Breast epithelium (tissue), 4 donors: Measurements from ENCODE around the gene SLC35F3. TPM values are rescaled to one million over a fixed set of nuclear protein-coding genes. Genes with fewer than 3 reads are reported as not detected.
"Not testable (repeated sequence)": the region's sequence is repeated elsewhere in the genome, so short reads cannot be mapped to it uniquely, and the experiment has no call there.

ENCODE experiments used
- DNase-seq, 2 donors: peaks; one replicate each; pipeline ENCODE4 v3.0.0-alpha.2; 2019; ENCODE audit warnings: low spot score in 2 of 2
- H3K27ac ChIP-seq, 2 donors: fragments of 200-600 bp; sonication (generic) in 1 of 2; one replicate each; pipeline ENCODE4 v1.5.1; 2016 to 2019; ENCODE audit warnings: mild to moderate bottlenecking in 1 of 2
- H3K27me3 ChIP-seq, 2 donors: fragments of 200-600 bp; sonication (generic) in 1 of 2; one replicate each; pipeline versions ENCODE4 v1.5.1 to v1.6.0; 2017 to 2019; ENCODE audit warnings: control low read depth in 1 of 2, mild to moderate bottlenecking in 1 of 2
- H3K36me3 ChIP-seq: fragments of 200-600 bp; one replicate; pipeline ENCODE4 v1.5.1; 2019
- H3K4me1 ChIP-seq, 2 donors: fragments of 200-600 bp; sonication (generic); one replicate each; pipeline ENCODE4 v1.5.1; 2016 to 2019; ENCODE audit warnings: control low read depth in 1 of 2
- H3K4me3 ChIP-seq, 3 donors: fragments of 200-600 bp; sonication (generic); 1 replicate in 2 of 3; 2 replicates in 1 of 3; pipeline ENCODE4 v1.5.1; 2016 to 2019; ENCODE audit warnings: mild to moderate bottlenecking in 3 of 3, moderate library complexity in 2 of 3
- H3K9me3 ChIP-seq, 2 donors: fragments of 200-600 bp; sonication (generic) in 1 of 2; one replicate each; pipeline ENCODE4 v1.5.1; 2016 to 2019; ENCODE audit warnings: control low read depth in 1 of 2
- CTCF ChIP-seq, 3 donors: fragments of 450-650 bp; IDR thresholded peaks; one replicate each; pipeline ENCODE4 v1.5.1; 2016 to 2017; ENCODE audit warnings: antibody characterized with exemption in 3 of 3, mild to moderate bottlenecking in 3 of 3, moderate library complexity in 3 of 3
- POLR2A ChIP-seq: fragments of 450-650 bp; IDR thresholded peaks from one replicate; pipeline ENCODE4 v1.6.1; 2016; ENCODE audit warnings: antibody characterized with exemption, mild to moderate bottlenecking, moderate library complexity
- POLR2AphosphoS5 ChIP-seq, 3 donors: sonication (generic); formaldehyde crosslinking; IDR thresholded peaks; one replicate each; pipeline ENCODE4 v1.6.1; 2017; ENCODE audit warnings: antibody characterized with exemption in 3 of 3
- intact Hi-C: fragments of 100-400 bp; cut with DNase I; formaldehyde crosslinking; loops from one replicate; pipeline ENCODE4 v1.15.1; 2023; ENCODE audit warnings: low total_unique reads
- total RNA-seq, 3 donors: library from RNA; depleted of rRNA; stranded (reverse); fragments of >200 nt; gene quantifications; one replicate each; pipeline ENCODE4 v1.1.0, GENCODE V29; 2016

Gene SLC35F3
- total RNA-seq, 3 donors from 2014 or later: 8.8 to 13.0 TPM; not detected in 1

- intact Hi-C loops: no loop called here
- H3K27ac ChIP-seq: no peak overlapping the region
- H3K4me1 ChIP-seq: no peaks in the 10 kb centered on the region
- H3K9me3 ChIP-seq: no peaks in the 10 kb centered on the region
- peaks cover 0 to 10% of the 10 kb centered on the region in 2 donors for H3K27me3 ChIP-seq
- no peak overlapping the region for H3K4me3 ChIP-seq
- no peak for DNase-seq
- TF ChIP-seq POLR2AphosphoS5 (IDR thresholded peaks at IDR 0.05) (no peak), CTCF (IDR thresholded peaks at IDR 0.05) (no peak), POLR2A (no peak)
- no peaks in the 10 kb centered on the region for H3K36me3 ChIP-seq
Measured at GRCh38 chr1:234120327-234120944, 216.0 kb downstream of the SLC35F3 start.

- intact Hi-C loops: not testable (repeated sequence)
Measured at GRCh38 chr1:234121659-234122058, 217.2 kb downstream of the SLC35F3 start.

GRCh38 chr1:234122571-234122970 lies 218.1 kb downstream of the SLC35F3 start:
- H3K9me3 ChIP-seq, DNase-seq, H3K4me1 ChIP-seq, H3K27ac ChIP-seq, intact Hi-C loops, H3K36me3 ChIP-seq, H3K4me3 ChIP-seq: not testable (repeated sequence)
- H3K27me3 ChIP-seq: peaks cover 0 to 29% of the 10 kb centered on the region in 2 donors

More at GRCh38 chr1:234121659-234122058, 217.2 kb downstream of the SLC35F3 start:
- DNase-seq, H3K36me3 ChIP-seq, H3K4me1 ChIP-seq, H3K9me3 ChIP-seq, H3K27ac ChIP-seq, H3K4me3 ChIP-seq: not testable (repeated sequence)
- H3K27me3 ChIP-seq: peaks cover 0 to 21% of the 10 kb centered on the region in 2 donors

- TF ChIP-seq POLR2AphosphoS5 (IDR thresholded peaks at IDR 0.05) (no peak), POLR2A (no peak), CTCF (IDR thresholded peaks at IDR 0.05) (no peak)
- Histone ChIP-seq H3K27me3 (peaks cover 0 to 41% of the 10 kb centered on the region in 2 donors), H3K27ac (no peak overlapping the region), H3K36me3 (no peaks in the 10 kb centered on the region), H3K9me3 (no peaks in the 10 kb centered on the region), H3K4me3 (no peak overlapping the region), H3K4me1 (no peaks in the 10 kb centered on the region)
- no peak for DNase-seq
- intact Hi-C loops: no loop called here
Measured at GRCh38 chr1:234123867-234124266, 219.4 kb downstream of the SLC35F3 start.

- intact Hi-C loops: no loop called here
- Histone ChIP-seq H3K27ac (no peak overlapping the region), H3K9me3 (no peaks in the 10 kb centered on the region), H3K36me3 (no peaks in the 10 kb centered on the region), H3K27me3 (peaks cover 0 to 42% of the 10 kb centered on the region in 2 donors), H3K4me1 (no peaks in the 10 kb centered on the region), H3K4me3 (no peak overlapping the region)
- TF ChIP-seq POLR2A (no peak), POLR2AphosphoS5 (IDR thresholded peaks at IDR 0.05) (no peak), CTCF (IDR thresholded peaks at IDR 0.05) (no peak)
- no peak for DNase-seq
Measured at GRCh38 chr1:234125283-234125682, 220.8 kb downstream of the SLC35F3 start.

GRCh38 chr1:234125714-234126113 lies 221.2 kb downstream of the SLC35F3 start:
- Histone ChIP-seq H3K9me3 (no peaks in the 10 kb centered on the region), H3K4me3 (no peak overlapping the region), H3K4me1 (no peaks in the 10 kb centered on the region), H3K27me3 (peaks cover 0 to 42% of the 10 kb centered on the region in 2 donors), H3K27ac (no peak overlapping the region), H3K36me3 (no peaks in the 10 kb centered on the region)
- intact Hi-C loops: no loop called here
- DNase-seq: no peak
- no peak for TF ChIP-seq POLR2AphosphoS5 (IDR thresholded peaks at IDR 0.05)
- TF ChIP-seq POLR2A: no peak
- no peak for TF ChIP-seq CTCF (IDR thresholded peaks at IDR 0.05)
